Measurements from ENCODE around the gene ITGA8. TPM values are rescaled to one million over a fixed set of nuclear protein-coding genes. Genes with fewer than 3 reads are reported as not detected.
"Not testable (repeated sequence)": the region's sequence is repeated elsewhere in the genome, so short reads cannot be mapped to it uniquely, and the experiment has no call there.

The ITGA8 gene
- total RNA-seq = not detected in 2 replicates

- H3K4me3 Mint-ChIP-seq = no peak within 1 kb of the TSS
- DNase-seq = no peak
- intact Hi-C loops (cut with micrococcal nuclease) = no loop called here
- H3K9me3 Mint-ChIP-seq = no peaks in the 10 kb centered on the region
- ChIA-PET CTCF (no interaction called here), POLR2A (no interaction called here)
- peaks cover 42% of the 10 kb centered on the region for H3K27me3 Mint-ChIP-seq
- no peaks in the 10 kb centered on the region for H3K4me1 Mint-ChIP-seq
- ATAC-seq (ENCODE audit: low read depth) = no peak
- no peaks in the 10 kb centered on the region for H3K36me3 Mint-ChIP-seq (ENCODE audit: low read depth)
- TF ChIP-seq, protein P1, sequence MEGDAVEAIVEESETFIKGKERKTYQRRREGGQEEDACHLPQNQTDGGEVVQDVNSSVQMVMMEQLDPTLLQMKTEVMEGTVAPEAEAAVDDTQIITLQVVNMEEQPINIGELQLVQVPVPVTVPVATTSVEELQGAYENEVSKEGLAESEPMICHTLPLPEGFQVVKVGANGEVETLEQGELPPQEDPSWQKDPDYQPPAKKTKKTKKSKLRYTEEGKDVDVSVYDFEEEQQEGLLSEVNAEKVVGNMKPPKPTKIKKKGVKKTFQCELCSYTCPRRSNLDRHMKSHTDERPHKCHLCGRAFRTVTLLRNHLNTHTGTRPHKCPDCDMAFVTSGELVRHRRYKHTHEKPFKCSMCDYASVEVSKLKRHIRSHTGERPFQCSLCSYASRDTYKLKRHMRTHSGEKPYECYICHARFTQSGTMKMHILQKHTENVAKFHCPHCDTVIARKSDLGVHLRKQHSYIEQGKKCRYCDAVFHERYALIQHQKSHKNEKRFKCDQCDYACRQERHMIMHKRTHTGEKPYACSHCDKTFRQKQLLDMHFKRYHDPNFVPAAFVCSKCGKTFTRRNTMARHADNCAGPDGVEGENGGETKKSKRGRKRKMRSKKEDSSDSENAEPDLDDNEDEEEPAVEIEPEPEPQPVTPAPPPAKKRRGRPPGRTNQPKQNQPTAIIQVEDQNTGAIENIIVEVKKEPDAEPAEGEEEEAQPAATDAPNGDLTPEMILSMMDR (IDR thresholded peaks at IDR 0.05) = no peak
- no peak within 1 kb of the TSS for H3K27ac Mint-ChIP-seq
Observed at GRCh38 chr10:15719899-15720634, at the start of gene ITGA8. ITGA8 (minus strand) TSS chr10:15719922; CDS start chr10:15719771, 151 bp downstream.

DNA sequence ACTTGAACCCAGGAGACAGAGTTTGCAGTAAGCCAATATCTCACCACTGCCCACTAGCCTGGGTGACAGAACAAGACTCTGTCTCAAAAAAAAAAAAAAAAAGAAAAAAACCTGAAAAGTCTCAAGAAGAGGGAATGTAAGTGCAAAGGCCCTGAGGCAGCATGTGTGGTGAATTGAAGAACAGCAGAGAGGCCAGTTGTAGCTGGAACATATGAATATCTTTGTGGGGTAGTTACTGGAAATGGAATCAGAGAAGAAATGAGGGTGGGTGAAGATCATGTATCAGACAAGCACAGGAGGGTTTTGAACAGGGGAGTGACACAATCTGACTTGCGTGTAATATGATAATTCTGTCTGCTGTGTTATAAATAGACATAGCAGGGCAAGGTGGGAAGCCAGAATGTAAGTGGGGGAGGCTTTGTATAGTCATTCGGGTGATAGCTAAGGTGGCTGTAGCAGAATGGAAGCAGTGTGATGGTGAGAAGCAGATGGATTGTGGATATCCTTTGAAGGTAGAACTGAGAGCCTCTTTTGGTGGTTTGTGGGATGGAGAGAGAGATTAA is 45.3 kb upstream of the ITGA8 start:
- H3K27me3 Mint-ChIP-seq = no peaks in the 10 kb centered on the region
- intact Hi-C loops (cut with micrococcal nuclease) = no loop called here
- POLR2A ChIA-PET = no interaction called here
- peaks cover 2% of the 10 kb centered on the region for H3K36me3 Mint-ChIP-seq (ENCODE audit: low read depth)
- no peak overlapping the region for H3K27ac Mint-ChIP-seq
- H3K4me3 Mint-ChIP-seq = no peak overlapping the region
- TF ChIP-seq, protein P1 (IDR thresholded peaks at IDR 0.05) = no peak
- DNase-seq = no peak
- no peak for ATAC-seq (ENCODE audit: low read depth)
- CTCF ChIA-PET = no interaction called here
- H3K4me1 Mint-ChIP-seq = no peaks in the 10 kb centered on the region
- H3K9me3 Mint-ChIP-seq = no peaks in the 10 kb centered on the region

DNA sequence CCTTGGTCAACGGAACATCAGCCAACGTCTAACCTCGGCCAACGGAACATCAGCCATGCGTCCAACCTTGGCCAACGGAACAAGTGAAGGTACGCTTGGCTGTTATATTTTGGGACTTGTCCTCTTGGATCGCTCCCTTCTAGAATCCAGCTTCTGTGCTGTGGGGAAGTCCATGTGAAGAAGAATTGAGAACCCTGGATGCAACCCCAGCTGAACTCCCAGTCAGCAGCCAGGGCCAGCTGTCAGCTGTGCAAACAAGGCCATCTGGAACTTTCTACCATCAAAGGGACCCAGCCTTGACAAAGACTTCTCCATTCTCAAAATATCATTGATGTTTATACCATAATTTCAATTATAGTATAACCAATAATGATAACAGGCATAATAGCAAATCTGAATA is 43.3 kb upstream of the ITGA8 start:
- no peaks in the 10 kb centered on the region for H3K27me3 Mint-ChIP-seq
- no peak for ATAC-seq (ENCODE audit: low read depth)
- CTCF ChIA-PET = no interaction called here
- no peaks in the 10 kb centered on the region for H3K36me3 Mint-ChIP-seq (ENCODE audit: low read depth)
- POLR2A ChIA-PET = no interaction called here
- H3K4me1 Mint-ChIP-seq = no peaks in the 10 kb centered on the region
- intact Hi-C loops (cut with micrococcal nuclease) = no loop called here
- no peak overlapping the region for H3K4me3 Mint-ChIP-seq
- no peak overlapping the region for H3K27ac Mint-ChIP-seq
- DNase-seq = no peak
- TF ChIP-seq, protein P1 (IDR thresholded peaks at IDR 0.05) = no peak
- H3K9me3 Mint-ChIP-seq = no peaks in the 10 kb centered on the region

GRCh38 chr10:15762239-15762638 is 42.5 kb upstream of the ITGA8 start:
- H3K9me3 Mint-ChIP-seq; H3K4me3 Mint-ChIP-seq; H3K36me3 Mint-ChIP-seq (ENCODE audit: low read depth); H3K4me1 Mint-ChIP-seq; ATAC-seq (ENCODE audit: low read depth); H3K27ac Mint-ChIP-seq; POLR2A ChIA-PET; intact Hi-C loops (cut with micrococcal nuclease); H3K27me3 Mint-ChIP-seq; DNase-seq; CTCF ChIA-PET: not testable (repeated sequence)

- H3K27ac Mint-ChIP-seq; CTCF ChIA-PET; DNase-seq; H3K9me3 Mint-ChIP-seq; H3K4me1 Mint-ChIP-seq; H3K36me3 Mint-ChIP-seq (ENCODE audit: low read depth); ATAC-seq (ENCODE audit: low read depth); POLR2A ChIA-PET; H3K4me3 Mint-ChIP-seq; intact Hi-C loops (cut with micrococcal nuclease); H3K27me3 Mint-ChIP-seq: not testable (repeated sequence)
Observed at GRCh38 chr10:15761224-15761623, 41.5 kb upstream of the ITGA8 start.

DNA sequence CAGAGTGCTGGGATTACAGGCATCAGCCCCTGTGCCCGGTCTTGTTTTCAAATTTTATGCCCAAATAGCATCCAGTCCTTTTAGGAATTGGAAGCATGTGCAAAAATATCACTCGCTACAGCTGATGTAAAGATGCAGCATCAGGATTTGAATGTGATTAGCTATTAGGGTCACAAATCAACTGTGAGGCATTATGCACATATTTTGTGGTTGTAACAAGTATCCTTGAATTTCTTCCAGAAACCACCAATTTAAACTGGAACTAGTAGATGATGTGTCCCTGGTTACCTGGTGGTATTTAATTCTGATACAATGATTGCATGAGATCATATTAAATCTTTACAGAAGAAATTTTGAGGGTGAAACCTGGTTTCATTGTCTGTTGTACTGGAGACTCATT is 41.0 kb upstream of the ITGA8 start:
- POLR2A ChIA-PET = no interaction called here
- ATAC-seq (ENCODE audit: low read depth) (no peak), DNase-seq (no peak)
- Mint-ChIP-seq H3K9me3 (no peaks in the 10 kb centered on the region), H3K4me3 (no peak overlapping the region), H3K4me1 (no peaks in the 10 kb centered on the region), H3K36me3 (ENCODE audit: low read depth) (no peaks in the 10 kb centered on the region), H3K27me3 (peaks cover 8% of the 10 kb centered on the region), H3K27ac (no peak overlapping the region)
- CTCF ChIA-PET = no interaction called here
- TF ChIP-seq, protein P1 (IDR thresholded peaks at IDR 0.05) = no peak
- intact Hi-C loops (cut with micrococcal nuclease) = no loop called here

All from activated B cell treated with CpG ODN at 0.5 μM for 24 hours (primary cell).